HG02981 (cell line): ENCODE data around the gene RILPL2.
A peak's percentile ranks its signal among the peaks of the same experiment; 100 is the strongest.
"Not testable (repeated sequence)": the region's sequence is repeated elsewhere in the genome, so short reads cannot be mapped to it uniquely, and the experiment has no call there.

ENCODE experiments used
- ATAC-seq: cut with Tn5 transposase; IDR thresholded peaks from one replicate; pipeline ENCODE4 v1.9.1; 2021; ENCODE audit warnings: mild to moderate bottlenecking, moderate library complexity; ENCODE audit not compliant: unreplicated experiment

Gene RILPL2, protein sequence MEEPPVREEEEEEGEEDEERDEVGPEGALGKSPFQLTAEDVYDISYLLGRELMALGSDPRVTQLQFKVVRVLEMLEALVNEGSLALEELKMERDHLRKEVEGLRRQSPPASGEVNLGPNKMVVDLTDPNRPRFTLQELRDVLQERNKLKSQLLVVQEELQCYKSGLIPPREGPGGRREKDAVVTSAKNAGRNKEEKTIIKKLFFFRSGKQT

DNA sequence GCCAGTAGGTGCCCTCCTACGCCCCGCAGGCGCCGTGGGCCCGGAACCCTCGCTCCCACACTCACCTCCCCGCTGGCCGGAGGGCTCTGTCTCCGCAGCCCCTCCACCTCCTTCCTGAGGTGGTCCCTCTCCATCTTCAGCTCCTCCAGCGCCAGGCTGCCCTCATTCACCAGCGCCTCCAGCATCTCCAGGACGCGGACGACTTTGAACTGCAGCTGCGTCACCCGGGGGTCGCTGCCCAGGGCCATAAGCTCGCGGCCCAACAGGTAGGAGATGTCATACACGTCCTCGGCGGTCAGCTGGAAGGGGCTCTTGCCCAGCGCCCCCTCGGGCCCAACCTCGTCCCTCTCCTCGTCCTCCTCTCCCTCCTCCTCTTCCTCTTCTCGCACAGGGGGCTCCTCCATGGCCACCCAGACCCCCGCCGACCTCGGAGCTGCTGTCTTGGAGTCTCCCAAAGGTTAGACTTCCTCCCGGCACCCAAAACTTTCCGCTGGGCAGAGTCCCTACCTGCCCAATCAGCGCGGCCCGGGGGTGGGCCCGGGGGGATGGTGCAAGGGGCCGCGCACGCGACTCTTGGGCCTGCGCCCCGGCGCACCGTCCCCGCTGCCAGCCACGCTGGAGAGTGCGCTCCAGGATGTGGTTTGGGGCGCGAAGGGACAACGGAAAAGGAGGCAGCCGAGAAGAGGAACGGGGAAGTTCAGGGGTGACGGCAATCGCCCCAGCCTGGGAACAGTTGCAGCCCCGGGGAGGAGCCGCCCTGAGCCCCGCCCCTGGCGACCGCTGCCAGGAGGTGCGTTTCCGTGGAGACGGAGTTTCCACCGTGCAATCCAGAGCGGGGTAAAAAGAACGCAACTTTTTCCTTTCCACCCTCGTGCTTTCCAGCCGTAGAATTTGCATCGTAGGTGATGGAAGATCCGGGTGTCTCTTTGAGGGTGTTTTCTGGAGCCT, at the start of gene RILPL2:
RILPL2 (minus strand) TSS at position 668 of the 948 bp plus-strand sequence; CDS start at position 404, 264 bp downstream.
- ATAC-seq, result peak; percentile 70

DNA sequence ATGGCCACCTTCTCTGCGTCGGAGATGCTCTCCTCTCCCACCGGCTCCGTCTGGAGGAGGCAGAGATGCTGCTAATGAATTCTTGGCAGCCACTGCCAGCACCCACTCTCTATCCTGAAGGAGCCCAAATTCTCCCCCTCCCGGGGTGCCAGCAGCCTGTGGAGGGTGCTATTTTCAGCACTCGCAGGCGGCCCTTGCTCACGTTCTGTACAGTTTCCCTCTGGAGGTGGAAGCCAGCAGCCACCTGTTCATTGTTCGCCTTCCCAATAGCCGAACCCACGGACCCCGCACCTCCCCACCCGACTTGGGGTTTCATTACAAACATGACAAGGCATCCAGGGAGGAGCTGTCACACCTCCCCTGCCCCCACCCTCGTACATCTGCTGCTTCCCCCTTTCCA, 49.3 kb upstream of the RILPL2 start:
- no peak for ATAC-seq

DNA sequence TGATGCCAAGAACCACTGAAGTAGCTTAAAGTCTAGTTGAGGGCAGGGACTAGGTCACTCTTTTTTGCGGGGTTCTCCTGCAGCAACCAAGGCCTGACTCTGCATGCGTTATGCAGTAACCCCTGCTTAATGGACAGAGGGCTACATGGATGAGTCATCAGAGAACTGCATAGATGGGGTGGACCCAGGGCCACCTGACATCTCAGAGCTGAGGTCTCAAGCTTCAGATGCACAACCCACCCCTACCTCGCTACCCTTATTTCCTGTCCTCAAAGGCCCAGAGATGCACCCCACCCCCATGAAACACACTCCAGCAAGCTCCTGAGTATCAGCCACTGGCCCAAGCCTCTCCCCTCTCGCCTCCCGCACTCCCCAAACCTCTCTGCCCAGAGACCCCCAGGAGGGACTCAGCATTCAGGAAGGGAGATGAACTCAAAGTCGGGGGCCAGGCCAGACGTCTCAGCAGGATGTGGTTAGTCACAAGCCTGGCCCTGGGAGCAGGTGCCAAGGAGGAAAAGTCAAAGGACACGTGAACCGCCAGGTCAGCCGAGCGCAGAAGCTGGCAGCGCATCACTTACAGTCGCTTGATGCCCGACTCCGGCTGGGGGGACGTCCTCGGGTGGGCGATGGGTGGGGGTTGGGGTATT, 47.2 kb upstream of the RILPL2 start:
- no peak for ATAC-seq

DNA sequence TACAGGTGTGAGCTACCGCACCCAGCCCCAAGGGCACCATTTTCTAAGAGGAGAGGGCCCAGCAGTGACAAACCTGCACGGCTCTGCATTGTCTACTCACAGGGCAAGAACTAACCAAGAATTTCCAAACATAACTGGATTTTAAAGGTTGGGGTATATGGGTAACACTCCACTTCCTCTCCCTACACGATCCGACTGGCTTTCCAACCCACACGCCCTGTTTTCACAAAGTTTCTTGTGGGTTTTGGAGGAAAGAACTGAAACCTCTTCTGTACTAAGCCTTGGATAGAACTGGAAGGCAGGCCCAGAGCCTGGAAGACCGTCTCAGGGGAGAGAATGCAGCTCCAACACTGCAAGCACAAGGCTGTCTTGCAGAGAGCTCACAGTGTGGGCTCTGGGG, 46.4 kb upstream of the RILPL2 start:
- no peak for ATAC-seq

DNA sequence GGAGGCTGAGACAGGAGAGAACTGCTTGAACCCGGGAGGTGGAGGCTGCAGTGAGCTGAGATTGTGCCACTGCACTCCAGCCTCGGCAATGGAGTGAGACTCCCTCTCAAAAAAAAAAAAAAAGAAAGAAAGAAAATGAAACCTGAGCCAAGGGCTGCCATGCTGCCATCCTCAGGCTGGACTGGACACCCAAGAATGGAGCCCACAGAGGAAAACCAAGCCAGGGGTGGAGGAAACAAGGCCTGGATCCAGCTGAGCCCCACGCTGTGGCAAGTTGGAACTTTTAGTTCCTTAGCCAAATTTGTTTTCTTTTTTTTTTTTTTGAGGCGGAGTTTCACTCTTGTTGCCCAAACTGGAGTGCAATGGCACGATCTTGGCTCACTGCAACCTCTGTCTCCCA, 44.8 kb upstream of the RILPL2 start:
- not testable (repeated sequence) for ATAC-seq

DNA sequence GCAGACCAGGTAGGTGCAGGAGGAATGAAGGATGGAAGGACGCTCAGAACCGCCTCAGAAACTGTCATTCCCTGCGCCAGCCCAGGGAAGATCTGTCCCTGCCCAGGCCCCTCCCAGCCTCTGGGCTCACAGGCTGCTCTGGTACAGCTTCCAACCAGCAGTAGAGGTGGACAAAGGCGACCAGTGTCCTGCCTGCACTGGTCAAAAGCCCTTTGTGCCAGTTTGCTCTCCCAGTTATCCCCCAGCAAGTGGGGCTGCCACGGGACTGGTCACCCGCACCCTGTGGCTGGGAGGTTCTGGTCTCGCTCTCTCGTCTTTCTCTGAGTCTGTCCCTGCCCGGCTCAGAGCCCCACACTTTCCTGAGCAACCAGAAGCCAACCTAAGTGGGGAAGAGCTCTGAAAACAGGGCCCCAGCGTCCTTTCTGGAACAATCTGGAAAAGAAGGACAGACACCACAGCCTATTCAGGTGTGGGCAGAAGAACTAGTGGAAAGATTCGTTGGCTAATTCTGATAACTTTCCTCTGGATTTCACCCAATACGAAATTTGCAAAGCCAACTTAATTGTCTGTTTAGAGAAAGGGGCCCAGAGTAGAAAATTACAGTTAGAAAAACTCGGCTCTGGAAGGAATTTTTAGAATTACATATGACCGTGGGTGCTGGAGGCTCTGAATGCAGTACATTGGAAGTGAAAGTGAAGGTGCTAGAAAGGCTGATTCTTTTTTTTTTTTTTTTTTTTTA, 43.1 kb upstream of the RILPL2 start:
- no peak for ATAC-seq

DNA sequence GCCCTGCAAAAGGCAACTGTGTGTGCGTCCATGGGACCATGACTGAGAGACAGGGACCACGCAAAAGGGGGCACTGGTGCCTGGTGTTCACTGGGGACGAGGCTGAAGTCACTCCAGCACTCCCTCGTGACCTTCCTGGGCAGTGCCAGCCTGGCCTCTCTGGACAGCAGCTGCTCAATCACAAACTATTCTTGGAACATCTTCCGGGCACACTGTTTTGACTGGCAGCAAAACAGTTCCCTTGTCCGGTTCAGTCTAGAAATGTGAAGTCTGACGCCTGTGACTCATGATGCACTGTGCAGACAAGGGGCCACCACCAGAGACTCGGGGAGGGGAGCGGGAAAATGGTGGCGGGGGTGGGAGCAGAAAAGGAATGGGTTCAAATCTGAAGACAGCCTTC, 42.3 kb upstream of the RILPL2 start:
- no peak for ATAC-seq

DNA sequence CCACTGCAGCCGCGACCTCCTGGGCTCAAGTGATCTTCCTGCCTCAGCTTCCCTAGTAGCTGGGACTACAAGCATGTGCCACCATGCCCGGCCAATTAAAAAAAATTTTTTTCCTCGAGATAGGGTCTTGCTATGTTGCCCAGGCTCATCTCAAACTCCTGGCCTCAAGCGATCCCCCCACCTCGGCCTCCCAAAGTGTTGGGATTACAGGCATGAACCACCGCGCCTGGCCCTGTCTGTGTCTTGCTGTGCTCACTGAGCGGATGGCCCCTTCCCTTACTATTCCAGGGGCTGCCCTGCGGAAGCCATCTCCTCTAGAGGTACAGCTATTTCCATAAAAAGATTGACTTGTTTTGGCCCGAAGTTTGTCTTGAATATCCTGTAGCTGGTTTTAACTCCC, 41.6 kb upstream of the RILPL2 start:
- no peak for ATAC-seq

DNA sequence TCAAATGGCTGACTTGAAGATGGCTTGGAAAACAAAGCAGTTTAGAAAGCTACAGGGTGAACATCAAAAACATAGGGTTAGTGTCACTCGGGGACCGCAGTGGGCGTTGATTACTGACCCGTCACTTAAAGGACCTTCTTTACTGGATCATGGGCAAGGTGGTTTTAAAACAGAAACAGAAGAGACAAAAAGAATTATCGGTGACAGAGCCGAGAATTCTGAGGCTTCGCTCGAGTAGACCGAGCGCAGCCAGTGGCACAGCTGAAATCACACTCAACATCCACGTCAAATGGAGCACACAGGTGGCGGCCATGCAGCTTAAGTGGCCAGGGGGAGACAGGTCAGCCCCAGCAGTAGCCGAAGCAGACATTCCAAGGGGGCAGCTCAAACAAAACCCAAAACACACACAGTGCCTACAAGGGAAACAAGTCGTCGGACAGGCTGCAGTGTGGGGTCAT, 38.8 kb upstream of the RILPL2 start:
- no peak for ATAC-seq

DNA sequence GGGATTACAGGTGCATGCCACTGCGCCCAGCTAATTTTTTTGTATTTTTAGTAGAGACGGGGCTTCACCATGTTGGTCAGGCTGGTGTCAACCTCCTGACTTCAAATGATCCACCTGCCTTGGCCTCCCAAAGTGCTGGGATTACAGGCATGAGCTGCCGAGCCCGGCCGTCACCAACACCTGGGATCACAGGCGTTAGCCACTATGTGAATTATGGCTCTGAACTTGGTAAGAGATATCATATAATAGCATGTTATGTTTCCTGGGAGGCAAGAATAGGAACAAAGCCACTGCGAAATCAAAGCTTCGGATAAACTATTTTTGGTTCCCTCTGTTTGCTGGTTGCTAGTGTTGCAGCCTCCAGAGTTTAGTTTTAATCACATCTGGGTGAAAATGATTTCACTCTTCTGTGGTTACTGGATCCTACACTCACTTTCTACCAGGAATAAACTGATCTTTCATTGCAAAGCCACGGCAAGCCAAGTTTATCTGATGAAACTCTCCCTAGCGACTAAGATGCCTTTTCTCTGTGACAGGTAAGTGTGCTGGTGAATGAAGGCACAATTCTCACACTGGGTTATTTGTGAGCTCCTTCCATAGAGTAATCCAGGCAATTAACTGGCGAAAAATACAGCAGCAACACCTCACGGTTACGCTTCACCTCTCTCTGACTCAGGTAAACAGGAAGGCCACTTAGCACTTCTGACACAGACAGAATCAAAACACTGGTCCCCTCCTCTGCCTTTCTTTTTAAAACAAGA, 38.2 kb upstream of the RILPL2 start:
- ATAC-seq, result no peak

DNA sequence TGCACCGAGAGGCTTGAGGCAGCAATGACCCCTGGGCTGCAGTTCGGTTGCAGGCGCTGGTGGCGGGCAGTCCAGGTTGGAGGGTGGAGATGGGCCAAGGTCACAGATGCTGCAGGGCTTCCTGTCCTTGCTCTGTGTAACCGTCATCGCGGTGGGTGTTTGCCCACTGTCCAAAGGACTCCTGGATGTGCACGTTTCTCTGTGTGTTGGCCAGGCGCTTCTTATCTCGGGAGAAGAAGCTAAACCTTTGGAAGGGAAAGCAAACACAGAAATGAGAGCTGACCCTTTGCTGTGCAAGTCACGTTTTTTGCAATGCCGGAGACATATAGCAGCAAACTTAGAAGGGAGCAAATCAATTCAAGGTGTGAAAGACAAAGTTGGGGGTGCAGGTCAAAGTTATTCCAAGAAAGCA, 36.0 kb upstream of the RILPL2 start:
- no peak for ATAC-seq

DNA sequence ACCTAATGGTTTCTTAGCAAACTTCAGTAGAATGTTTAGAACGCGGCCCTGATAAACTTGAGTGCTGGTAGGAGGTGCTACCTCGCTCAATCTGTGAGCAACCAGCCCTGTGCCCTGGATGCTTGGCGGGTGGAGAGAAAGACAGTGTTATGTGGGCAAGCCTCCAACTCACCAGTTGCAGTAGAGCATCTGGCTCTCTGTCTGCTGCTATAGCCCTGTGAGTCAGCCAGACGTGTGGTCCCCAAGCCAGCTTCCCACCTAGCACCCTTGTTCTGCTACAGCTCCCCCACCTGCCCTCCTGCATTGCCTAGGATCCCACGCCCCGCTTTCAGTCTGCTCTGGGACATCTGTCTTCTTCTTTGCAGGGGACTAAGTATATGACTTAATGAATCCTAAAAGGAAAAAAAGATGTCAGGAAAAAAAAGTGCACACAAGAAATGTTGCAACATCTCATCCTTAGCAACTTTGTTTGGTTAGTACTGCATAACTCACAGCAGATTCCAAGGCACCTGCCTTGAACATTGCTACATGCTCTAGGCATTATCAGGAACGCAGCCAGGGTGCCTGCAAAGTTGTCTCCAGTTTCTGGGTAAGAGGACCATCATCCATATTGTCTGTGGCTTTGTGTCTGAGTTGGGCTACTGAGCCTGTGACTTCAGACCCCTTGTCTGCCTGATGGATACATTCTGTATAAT, 35.0 kb upstream of the RILPL2 start:
- no peak for ATAC-seq

DNA sequence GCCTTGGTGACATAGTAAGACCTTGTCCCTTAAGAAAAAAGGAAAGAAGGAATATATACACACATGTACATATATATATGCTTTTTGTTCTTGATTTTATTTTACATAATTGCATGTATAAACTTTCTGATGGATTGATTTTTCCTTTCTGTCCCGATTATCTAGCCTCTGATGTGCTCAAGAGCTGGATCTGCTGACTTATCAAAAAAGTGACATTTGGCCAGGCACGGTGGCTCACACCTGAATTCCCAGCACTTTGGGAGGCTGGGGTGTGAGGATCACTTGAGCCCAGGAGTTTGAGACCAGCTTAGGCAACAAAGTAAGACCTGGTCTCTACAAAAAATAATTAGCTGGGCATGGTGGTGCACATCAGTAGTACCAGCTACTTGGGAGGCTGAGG, 33.5 kb upstream of the RILPL2 start:
- ATAC-seq, result no peak

DNA sequence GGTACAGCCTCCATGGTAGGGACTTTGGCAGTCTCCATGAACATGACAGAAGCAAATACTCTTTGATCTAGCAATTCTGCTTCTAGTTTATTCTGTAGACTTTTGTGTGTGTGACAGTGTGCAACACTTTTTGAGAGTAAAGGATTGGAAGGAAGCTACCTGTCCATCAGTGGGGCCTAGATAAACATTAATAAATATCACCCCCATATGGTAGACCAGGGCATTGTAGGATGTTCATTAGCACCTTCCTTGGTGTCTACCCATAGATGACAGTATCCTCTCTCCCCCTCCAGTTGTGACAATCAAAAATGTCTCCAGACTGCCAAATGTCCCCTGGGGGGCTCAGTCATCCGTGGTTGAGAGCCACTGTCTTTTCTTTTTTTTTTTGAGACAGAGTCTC, 32.3 kb upstream of the RILPL2 start:
- peak; percentile 71 for ATAC-seq

DNA sequence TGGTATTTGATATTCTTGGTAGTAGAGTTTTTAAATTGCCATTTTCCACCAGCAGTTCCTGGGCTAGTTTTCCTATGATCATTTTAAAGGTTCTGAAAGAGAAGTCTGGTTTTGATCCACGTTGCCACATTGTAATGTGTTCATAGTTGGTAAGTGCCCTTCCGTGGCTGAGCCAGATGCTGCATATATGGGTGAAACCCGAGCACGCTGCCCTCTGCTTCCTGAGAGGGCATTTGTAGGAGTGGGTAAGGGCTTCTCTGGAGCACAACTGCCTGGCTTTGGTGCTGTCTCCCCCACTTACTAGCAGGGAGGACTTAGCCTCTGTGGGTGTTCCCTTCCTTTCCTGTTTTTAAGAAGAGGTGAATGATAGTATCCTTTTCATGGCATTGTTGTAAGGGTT, 28.6 kb upstream of the RILPL2 start:
- ATAC-seq, result no peak

DNA sequence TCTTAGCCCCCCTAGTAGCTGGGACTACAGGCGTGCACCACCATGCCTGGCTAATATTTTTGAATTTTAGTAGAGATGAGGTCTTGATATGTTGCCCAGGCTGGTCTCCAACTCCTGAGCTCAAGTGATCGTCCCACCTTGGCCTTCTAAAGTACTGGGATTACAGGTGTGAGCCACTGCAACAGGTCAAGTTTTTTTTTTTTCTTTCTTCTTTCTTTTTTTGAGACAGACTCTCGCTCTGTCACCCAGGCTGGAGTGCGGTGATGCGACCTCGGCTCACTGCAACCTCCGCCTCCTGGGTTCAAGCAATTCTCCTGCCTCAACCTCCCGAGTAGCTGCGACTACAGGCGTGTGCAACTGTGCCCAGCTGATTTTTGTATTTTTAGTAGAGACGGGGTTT, 26.7 kb upstream of the RILPL2 start:
- ATAC-seq, result not testable (repeated sequence)

DNA sequence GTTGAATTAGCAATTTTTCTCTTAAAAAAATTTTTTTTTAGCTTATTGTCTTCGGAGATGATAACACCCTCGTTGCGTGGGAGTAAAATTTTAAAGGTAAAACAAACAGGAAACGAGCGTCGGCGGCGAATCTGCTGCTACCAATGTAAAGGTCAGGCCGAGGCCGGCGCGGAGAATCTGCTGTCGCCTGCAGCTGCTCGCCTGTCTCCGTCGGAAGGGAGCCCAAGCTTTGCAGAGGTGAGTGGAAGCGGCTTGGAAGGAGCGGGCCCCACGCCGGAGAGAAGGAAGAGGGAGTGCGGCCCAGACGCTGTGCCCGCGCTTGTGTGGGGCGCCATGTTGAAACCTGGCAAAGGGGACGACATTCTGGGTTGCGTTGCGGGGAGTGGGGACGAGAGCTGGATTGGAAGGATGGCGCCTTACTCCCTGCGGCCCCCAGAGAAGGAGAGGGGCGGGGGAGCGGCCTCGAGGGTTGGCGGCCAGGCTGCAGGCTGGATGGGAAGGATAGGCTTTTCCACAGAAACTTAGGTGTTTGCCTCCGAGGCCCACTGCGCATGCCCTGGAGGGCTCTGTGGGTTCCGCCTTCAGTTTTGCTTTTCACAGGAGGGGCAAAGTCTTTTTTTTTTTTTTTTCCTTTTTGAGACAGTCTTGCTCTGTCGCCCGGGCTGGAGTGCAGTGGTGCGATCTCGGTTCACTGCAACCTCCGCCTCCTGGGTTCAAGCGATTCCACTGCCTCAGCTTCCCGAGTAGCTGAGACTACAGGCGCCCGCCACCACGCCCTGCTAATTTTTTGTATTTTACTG, 21.7 kb upstream of the RILPL2 start, which contains the start of gene SNRNP35:
SNRNP35 (plus strand) TSS at position 160 of the 800 bp plus-strand sequence. CDS start 7,402 bp downstream, outside the sequence.
- ATAC-seq, result peak; percentile 57

DNA sequence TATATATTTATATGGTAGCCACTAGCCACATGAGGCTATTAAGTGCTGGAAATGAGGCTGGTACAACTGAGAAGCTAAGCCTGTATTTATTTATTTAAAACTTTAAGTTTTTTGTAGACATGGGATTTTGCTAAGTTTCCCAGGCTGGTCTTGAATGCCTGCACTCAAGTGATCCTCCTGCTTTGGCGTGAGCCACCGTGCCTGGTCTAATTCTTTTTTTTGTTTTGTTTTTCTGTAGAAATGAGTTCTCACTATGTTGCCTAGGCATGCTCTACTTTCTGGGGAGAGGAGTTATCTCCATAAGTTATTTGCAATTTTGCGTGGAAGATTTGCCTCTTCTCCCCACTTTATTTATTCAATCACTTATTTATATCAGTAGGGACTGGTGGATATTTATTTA, 16.7 kb upstream of the RILPL2 start:
- ATAC-seq, result no peak

DNA sequence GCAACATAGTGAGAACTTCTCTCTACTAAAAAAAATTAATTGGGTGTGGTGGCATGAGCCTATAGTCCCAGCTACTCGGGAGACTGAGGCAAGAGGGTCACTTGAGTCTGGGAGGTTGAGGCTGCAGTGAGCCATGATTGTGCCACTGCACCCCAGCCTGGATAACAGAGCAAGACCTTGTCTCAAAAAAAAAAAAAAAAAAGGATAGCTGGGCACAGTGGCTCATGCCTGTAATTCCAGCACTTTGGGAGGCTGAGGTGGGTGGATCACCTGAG, 15.7 kb upstream of the RILPL2 start:
- ATAC-seq, result not testable (repeated sequence)
